GM18508 (cell line): ENCODE data around the gene GNG7.
"Not testable (repeated sequence)": the region's sequence is repeated elsewhere in the genome, so short reads cannot be mapped to it uniquely, and the experiment has no call there.

ENCODE experiments used
- ATAC-seq: cut with Tn5 transposase; IDR thresholded peaks from one replicate; pipeline ENCODE4 v1.9.1; 2021; ENCODE audit warnings: moderate number of reproducible peaks; ENCODE audit not compliant: insufficient read depth, unreplicated experiment

Gene GNG7

DNA sequence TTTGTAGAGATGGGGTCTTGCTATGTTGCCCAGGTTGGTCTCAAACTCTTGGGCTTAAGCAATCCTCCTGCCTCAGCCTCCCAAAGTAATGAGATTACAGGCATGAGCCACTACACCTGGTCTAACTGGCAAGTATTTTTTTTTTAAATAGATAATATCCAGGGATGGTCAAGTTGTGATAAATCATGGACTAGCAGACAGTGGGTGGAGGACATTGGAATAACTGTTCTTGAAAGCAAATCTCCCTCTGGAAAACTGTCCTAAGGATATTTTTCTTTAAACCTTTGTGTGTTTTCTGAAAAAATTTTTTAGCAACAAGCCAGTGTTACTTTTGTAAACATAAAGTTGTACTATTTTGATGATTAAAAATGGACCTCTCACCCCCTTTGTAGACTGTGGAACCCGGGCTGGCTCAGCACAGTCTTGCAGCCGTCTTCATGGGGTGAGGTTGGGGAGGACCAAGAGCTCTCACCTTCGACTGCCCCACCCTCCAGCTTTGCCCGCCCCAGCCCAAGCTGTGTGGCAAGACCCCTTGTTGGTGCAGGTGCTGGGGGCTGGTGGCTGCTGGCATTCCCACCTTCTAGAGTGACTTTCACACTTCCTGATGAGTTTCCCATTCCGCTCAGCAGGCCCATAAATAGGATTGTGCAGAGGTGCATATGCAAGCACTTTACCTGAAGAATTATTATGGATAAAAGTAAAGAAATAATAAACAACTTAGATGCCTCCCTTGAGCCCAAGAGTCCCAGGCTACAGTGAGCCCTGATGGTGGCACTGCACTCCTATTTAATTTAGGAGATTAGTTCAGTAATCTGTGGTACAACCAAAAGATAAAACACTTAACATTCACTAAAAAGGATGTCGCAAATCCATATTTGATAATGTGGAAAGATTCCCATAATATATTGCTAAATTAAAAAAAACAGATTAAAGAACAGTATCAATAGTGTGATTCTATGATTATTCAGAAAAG is 119.2 kb downstream of the GNG7 start:
- no peak for ATAC-seq

DNA sequence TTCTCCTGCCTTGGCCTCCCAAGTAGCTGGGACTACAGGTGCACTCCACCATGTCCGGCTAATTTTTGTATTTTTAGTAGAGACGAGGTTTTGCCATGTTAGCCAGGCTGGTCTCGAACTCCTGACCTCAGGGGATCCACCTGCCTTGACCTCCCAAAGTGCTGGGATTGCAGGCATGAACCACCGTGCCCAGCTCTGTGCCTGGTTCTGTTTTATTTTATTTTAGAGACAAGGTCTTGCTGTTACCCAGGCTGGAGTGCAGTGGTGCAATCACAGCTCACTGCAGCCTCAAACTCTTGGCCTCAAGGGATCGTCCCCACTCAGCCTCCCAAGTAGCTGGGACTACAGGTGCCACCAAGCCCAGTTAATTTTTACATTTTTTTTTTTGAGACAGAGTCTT is 122.1 kb downstream of the GNG7 start:
- ATAC-seq = not testable (repeated sequence)

DNA sequence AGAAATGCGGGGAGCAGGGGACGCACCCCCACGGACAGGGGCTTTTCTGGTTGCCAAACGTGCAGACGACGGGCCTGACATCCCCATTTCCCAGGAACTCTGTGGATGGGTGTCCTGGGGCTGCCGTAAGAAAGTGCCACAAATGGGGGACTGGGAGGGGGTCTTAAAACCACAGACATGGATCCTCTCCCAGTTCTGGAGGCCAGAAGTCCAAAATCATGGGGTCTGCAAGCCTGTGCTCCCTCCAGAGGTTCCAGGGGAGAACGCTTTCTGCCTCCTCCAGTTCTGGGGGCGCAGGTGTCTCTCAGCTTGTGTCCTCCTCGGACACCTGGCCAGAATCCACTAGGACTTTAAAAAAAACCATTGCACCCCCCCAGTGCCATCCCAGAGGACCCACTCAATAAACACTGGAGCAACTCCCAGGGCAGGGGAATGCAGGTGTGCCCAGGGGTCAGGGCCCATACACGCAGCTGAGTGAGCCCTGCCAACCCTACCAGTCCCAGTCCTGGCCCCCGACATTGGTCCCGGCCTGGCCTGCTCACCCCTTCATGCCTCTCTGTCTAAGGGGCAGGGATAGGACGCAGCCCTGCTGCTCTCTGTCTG is 122.7 kb downstream of the GNG7 start:
- ATAC-seq = no peak

DNA sequence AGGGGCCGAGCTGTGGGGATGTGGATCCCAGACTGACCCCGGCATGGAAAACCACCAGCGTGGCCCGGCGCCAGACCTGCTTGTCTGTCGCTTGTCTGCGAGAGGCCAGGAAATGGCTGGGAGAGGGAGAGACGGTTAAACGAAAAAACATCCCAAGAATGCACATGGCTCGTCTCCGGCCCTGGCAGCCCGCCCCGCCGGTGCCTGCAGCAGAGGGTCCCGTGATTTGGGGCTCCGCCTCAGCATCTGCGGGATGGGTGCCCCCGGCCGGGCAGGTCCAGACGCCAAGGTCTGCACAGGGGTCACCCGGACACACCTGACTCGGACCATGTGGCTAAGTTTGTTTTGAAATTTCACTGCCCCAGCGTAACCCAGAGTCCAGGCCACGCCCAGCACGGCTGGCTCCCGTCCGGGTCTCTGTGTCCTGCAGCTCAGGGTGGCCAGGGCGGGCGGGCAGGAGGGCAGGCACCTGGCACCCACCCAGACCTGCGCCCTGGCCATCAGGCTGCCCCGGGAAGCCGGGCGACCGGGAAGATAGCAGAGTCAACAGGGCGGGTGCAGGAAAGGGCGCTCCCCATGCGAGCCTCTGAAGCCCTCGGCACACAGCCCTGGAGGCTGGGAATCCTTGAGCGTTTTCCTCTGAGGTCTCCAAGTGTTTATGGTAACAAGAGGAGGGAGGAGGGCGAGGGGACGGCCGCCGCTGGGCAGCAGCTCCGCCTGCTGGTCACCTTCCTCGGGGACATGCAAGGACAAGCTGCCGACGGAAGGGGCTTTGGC is 123.4 kb downstream of the GNG7 start:
- no peak for ATAC-seq

DNA sequence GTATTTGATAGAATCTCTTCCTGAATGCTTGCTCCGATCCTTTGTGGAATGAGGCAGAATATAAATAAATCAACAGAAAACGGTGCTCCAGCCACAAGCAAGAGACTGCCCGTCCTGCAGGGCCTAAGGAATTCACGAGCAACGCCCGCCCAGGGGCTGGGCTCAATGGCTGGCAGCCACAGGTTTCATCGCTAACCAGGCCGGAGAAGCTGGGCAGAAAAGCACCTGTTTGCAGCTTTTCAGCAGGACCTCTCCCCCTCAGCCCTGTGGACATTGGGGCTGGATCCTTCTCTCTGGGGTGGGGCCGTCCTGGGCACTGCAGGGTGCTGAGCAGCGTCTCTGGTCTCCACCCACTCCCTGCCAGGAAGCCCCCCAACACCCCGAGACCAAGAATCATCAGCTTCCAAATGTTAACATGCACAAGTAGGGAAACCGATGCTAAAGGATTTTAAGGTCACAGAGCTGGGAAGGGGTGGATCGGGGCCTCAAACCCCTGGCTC is 124.1 kb downstream of the GNG7 start:
- ATAC-seq = no peak

DNA sequence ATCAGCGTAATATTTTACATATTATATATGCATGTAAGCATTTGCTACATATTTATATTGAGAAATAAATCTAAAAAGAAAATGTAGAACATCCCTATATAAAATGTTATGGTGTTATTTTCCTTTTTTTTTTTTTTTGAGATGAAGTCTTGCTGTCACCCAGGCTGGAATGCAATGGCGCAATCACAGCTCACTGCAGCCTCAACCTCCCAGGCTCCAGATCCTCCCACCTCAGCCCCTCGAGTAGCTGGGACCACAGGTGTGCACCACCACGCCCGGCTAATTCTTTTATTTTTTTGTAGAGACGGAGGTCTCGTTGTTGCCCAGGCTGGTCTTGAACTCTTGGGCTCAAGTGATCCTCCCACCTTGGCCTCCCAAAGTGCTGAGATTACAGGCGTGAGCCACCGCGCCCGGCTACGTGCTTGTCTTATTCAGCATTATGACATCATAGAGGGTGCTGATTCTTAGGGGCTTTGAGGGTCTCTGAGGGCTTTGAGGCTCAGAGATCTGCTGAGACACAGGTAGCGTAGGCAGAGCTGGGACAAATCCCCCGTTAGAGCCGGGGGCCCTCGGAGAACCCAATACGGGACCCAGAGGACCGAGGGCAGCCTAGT is 124.7 kb downstream of the GNG7 start:
- no peak for ATAC-seq

DNA sequence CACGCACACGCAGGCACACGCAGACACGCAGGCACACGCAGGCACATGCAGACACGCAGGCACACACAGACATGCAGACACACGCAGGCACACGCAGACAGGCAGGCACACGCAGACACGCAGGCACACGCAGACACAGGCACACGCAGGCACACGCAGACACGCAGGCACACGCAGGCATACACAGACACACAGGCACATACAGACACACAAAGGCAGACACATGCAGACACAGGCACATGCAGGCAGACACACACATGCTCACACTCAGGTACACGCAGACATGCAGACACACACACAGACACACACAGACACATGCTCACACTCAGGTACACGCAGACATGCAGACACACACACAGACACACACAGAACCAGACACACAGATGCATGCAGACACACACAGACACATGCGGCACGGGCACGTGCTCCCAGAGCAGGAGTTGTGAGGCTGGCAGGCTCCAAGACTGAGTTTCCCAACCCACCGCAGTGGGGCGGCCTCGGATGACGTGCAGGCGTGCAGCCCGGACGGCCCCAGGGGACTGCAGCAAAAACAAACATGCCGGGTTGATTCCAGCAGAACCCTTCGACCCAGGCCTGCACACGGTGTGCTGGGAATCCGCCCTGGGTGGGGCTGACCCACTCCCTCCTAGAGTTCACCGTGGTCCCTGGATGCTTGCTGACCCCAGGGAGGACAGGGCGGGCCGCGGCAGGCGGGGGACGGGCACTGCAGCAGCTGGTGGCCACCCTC is 126.6 kb downstream of the GNG7 start:
- ATAC-seq = no peak

DNA sequence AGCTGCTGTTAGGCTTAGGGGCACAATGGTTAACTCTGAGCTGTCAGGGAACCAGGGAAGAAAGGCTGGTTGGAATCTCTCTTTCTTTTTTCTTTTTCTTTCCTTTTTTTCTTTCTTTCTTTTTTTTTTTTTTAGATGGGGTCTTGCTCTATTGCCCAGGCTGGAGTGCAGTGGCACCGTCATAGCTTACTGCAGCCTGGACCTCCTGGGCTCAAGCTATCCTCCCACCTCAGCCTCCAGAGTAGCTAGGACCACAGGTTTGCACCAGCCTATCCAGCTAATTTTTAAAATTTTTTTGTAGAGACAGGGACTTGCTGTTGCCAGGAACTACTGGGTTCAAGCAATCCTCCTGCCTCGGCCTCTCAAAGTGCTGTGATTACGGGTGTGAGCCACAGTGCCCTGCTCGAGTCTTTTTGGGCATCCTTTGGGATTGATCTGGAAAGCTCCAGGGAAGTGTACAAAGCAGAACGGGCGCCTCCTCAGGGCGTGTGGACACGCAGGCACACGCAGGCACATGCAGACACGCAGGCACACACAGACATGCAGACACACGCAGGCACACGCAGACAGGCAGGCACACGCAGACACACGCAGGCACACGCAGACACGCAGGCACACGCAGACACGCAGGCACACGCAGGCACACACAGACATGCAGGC is 127.4 kb downstream of the GNG7 start:
- ATAC-seq = no peak

DNA sequence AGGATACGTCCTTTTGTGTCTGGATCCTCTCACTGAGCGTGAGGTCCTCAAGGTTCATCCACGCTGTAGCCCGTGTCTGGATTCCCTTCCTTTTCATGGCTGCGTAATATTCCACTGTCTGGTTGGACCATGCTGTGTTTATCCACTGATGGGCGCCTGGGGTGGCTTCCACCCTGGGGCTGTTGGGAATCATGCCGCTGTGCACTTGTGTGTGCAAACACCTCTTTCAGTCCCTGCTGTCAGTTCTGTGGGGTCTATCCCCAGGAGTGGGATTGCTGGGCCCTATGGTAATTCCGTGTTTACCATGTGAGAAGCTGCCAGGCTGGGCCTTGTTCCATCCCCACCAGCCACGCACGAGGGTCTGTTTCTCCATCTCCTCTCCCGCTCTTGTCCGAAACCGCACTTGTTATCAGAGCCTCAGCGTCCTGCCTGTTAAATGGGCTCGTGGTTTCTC is 128.0 kb downstream of the GNG7 start:
- ATAC-seq = no peak

DNA sequence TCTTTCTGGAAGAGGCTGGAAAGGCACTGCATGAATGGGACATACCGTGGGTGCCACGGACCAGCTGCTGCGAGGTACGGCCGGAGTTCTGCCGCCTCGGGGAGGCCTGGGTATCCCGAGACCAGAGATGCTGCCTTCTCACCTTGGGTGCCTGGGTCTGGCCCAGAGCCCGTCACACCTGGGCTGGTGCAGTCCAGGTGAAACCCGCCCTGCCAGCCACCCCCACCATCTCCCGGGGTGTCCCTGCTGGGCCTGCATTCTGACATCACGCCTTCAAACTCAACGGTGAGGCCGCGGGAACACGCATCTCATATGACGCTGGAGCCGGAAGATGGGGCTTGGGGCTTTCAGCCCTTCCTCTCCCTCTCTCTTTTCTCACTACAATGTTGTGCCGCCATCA is 128.6 kb downstream of the GNG7 start:
- ATAC-seq = no peak

DNA sequence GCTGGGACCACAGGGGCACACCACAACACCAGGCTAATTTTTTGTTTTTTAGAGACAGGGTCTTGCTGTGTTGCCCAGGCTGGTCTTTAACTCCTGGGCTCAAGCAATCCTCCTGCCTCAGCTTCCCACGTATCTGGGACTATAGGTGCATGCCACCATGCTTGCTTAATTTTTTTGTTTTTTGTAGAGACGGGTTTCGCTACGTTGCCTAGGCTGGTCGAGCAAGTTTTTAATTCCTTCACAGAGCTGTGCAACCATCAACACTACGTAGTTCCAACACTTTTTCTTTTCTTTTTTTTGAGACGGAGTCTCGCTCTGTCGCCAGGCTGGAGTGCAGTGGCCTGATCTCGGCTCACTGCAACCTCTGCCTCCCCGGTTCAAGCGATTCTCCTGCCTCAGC is 130.3 kb downstream of the GNG7 start:
- not testable (repeated sequence) for ATAC-seq

DNA sequence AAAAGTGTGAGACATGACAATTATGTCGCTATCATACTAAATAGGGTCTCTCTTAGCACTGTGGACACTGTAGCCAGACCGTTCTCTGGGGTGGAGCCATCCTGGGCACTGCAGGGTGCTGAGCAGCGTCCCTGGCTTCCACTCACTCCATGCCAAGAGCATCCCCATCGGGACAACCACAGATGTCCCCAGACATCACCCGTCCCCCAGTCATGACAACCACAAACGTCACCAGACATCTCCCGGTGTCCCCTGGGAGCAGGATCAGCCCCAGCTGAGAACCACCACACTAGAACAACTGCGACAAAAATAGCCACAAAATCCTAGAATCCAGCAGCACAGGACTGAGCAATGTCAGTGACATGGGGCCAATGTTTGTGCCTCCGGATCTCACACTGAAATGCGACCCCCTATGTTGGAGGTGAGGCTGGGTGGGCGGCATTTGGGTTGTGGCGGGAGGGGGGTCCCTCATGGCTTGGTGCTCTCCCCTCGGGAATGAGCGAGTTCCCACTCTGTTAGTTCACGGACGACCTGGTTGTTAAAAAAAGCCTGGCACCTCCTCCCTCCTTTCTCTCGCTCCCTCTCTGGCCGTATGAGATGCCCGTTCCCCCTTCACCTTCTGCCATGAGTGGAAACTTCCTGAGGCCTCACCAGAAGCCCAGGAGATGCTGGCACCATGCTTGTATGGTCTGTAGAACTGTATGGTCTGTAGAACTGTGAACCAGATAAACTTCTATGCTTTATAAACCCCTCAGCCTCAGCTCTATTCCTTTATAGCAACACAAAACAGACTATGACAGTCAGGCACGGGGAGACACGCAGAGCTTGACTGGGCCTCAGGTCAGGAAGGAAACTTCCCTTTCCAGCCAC is 132.7 kb downstream of the GNG7 start:
- ATAC-seq = no peak

DNA sequence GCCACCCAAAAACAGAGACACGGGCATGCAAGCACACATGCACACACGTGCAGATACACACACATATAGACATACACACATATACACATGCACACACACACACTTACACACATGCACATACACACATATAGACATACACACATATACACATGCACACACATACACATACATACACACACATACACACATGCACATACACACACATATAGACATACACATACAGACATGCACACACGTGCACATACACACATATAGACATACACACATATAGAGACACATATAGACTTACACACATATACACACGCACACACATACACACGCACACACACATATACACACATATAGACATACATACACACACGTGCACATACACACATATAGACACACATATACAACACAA is 134.5 kb downstream of the GNG7 start:
- no peak for ATAC-seq

DNA sequence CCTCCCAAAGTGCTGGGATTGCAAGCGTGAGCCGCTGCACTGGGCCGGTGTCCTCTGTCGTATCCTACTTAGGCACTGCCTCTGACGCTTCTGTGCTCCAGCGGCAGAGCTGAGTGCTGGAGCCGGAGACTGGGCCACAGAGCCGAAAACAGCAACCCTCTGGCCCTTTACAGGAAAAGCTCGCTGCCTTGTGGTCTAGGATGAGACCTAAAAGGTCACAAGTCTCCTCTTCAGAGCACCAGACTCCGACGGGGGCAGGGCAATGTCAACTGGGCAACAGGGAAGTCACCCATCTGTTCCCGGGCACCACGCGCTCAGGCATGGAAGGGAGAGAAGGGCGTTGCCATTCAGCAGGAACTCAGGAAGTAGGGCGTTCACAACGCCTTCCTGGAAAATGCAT is 134.9 kb downstream of the GNG7 start:
- ATAC-seq = no peak

DNA sequence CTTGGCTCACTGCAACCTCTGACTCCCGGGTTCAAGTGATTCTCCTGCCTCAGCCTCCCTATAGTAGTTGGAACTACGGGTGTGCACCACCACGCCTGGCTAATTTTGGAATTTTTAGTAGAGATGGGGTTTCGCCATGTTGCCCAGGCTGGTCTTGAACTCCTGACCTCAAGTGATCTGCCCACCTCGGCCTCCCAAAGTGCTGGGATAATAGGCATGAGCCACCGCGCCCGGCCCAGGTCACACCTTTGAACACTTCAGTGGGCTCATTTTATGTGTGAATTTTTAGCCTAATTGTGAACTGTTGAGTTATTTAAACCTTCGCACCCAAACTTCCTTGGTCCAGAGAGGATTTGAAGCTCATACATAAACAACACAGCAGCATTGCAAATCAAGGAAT is 138.9 kb downstream of the GNG7 start:
- ATAC-seq = not testable (repeated sequence)

DNA sequence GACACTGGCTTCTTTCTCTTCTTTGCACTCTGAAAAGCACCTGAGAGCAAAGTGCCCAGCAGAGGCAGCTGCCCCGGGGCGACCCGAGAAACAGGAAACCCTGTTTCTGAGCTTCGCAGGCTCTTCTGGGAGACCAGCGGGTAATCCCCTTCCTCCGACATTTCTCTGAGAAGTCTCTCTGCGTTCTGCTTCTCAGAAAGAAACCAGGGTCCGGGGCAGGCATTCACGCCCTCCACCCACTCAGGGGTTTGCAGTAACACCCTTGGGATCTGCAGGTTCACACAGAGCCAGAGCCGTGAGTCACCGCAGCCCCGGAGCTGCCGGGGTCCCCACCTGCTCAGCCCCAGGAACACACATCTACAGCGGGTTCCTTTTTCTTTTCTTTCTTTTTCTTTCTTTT is 140.6 kb downstream of the GNG7 start:
- ATAC-seq = peak; percentile 53

DNA sequence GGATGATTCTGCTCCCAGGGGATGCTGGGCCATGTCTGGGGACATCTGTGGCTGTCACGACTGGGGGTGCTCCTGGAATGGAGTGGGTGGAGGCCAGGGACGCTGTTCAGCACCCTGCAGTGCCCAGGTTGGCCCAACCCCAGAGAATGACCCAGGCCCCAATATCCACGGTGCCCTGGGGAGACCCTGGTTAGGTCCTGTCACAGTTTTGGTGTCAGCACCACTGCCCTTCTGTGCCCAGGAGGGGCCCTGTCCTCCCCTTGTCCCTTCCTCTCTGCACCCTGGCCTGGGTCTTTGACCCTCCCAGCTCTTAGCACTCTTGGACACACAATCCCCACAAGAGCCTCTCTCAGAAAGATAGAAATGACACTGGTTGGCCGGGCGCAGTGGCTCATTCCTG is 141.3 kb downstream of the GNG7 start:
- no peak for ATAC-seq

DNA sequence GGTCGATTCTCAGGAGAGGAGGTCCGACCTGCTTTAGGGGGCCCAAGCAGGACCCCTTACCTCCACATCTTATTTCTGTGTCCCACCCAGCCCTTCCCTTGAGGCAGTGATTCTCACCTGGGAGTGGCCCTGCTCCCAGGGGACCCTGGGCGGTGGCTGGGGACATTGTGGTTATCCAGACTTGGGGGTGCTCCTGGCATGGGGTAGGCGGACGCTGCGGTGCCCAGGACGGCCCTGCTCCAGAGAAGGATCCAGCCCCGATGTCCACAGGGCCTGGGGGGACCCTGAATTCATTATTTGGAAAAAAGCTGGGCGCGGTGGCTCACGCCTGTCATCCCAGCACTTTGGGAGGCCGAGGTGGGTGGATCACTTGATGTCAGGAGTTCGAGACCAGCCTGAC is 142.1 kb downstream of the GNG7 start:
- no peak for ATAC-seq
